ENCODE results near the gene GSC2.
"Not testable (repeated sequence)": the region's sequence is repeated elsewhere in the genome, so short reads cannot be mapped to it uniquely, and the experiment has no call there.

The GSC2 gene

GRCh38 chr22:19156109-19156508 lies 6.0 kb upstream of the GSC2 start:
- DNase-seq (ENCODE audit: low read depth in 2 of 2) = not testable (repeated sequence)

GRCh38 chr22:19152942-19153883 lies 3.1 kb upstream of the GSC2 start:
- DNase-seq (ENCODE audit: low read depth in 2 of 2) = no peak

GRCh38 chr22:19151329-19152191 lies 1.5 kb upstream of the GSC2 start:
- no peak for DNase-seq (ENCODE audit: low read depth in 2 of 2)

GRCh38 chr22:19150482-19151328 lies 613 bp upstream of the GSC2 start:
- DNase-seq (ENCODE audit: low read depth in 2 of 2) = no peak

GRCh38 chr22:19149047-19149883 lies 827 bp downstream of the GSC2 start:
- DNase-seq (ENCODE audit: low read depth in 2 of 2) = no peak

GRCh38 chr22:19148417-19149046 lies 1.6 kb downstream of the GSC2 start:
- no peak for DNase-seq (ENCODE audit: low read depth in 2 of 2)

GRCh38 chr22:19147195-19147780 lies 2.8 kb downstream of the GSC2 start:
- DNase-seq (ENCODE audit: low read depth in 2 of 2) = no peak

- no peak for DNase-seq (ENCODE audit: low read depth in 2 of 2)
Measured at GRCh38 chr22:19146215-19146968, 3.7 kb downstream of the GSC2 start.

GRCh38 chr22:19143967-19144400 lies 6.1 kb downstream of the GSC2 start:
- DNase-seq (ENCODE audit: low read depth in 2 of 2) = peak in 1 of 2 donors; percentile 30

- no peak for DNase-seq (ENCODE audit: low read depth in 2 of 2)
Measured at GRCh38 chr22:19143212-19143611, 6.9 kb downstream of the GSC2 start.

- no peak for DNase-seq (ENCODE audit: low read depth in 2 of 2)
Measured at GRCh38 chr22:19142394-19142793, 7.7 kb downstream of the GSC2 start.

- no peak for DNase-seq (ENCODE audit: low read depth in 2 of 2)
Measured at GRCh38 chr22:19139974-19140373, 10.1 kb downstream of the GSC2 start.

- no peak for DNase-seq (ENCODE audit: low read depth in 2 of 2)
Measured at GRCh38 chr22:19139001-19139356, 11.1 kb downstream of the GSC2 start.

- DNase-seq (ENCODE audit: low read depth in 2 of 2) = no peak
Measured at GRCh38 chr22:19138217-19139000, 11.7 kb downstream of the GSC2 start.

GRCh38 chr22:19137384-19138216 lies 12.5 kb downstream of the GSC2 start:
- no peak for DNase-seq (ENCODE audit: low read depth in 2 of 2)

GRCh38 chr22:19136915-19137314 lies 13.2 kb downstream of the GSC2 start:
- no peak for DNase-seq (ENCODE audit: low read depth in 2 of 2)

- DNase-seq (ENCODE audit: low read depth in 2 of 2) = no peak
Measured at GRCh38 chr22:19134874-19135273, 15.2 kb downstream of the GSC2 start.

Measured in stimulated activated CD8-positive, alpha-beta memory T cell treated with anti-CD3 and anti-CD28 coated beads, Interleukin-7, amount 100 ng/mL, for 4 hours (primary cell).